GM12878 (cell line): ENCODE results near the gene FBXO3. TPM values are rescaled to one million over a fixed set of nuclear protein-coding genes. Genes with fewer than 3 reads are reported as not detected.

ENCODE experiments used
- ATF3 ChIP-seq: IDR thresholded peaks from 2 replicates; pipeline ENCODE4 v1.6.1; 2011; ENCODE audit warnings: low read depth, mild to moderate bottlenecking, low read length, moderate library complexity, borderline replicate concordance; ENCODE audit errors: extremely low read depth
- ATF7 ChIP-seq: fragments of 450-650 bp; IDR thresholded peaks from 2 replicates; pipeline ENCODE4 v1.6.1; 2016; ENCODE audit warnings: low read depth, mild to moderate bottlenecking
- BCL11A ChIP-seq: IDR thresholded peaks from 2 replicates; pipeline ENCODE4 v1.6.1; 2011; ENCODE audit warnings: low read depth, low read length
- BMI1 ChIP-seq: fragments of 450-650 bp; IDR thresholded peaks from 2 replicates; pipeline ENCODE4 v1.6.1; 2016; ENCODE audit warnings: mild to moderate bottlenecking, moderate library complexity, borderline replicate concordance
- BRCA1 ChIP-seq: IDR thresholded peaks from 2 replicates; pipeline ENCODE4 v1.6.1; 2011; ENCODE audit warnings: low read depth, low read length, improper control_type of control experiment
- CBFB ChIP-seq: IDR thresholded peaks from 2 replicates; pipeline ENCODE4 v1.6.1; 2016; ENCODE audit warnings: antibody characterized with exemption, low read depth
- CREM ChIP-seq: IDR thresholded peaks from 2 replicates; pipeline ENCODE4 v1.6.1; 2014; ENCODE audit warnings: antibody characterized with exemption, low read depth
- FOS ChIP-seq: IDR thresholded peaks from 3 replicates; pipeline ENCODE4 v1.6.1; 2011; ENCODE audit warnings: borderline replicate concordance; ENCODE audit not compliant: insufficient read length; ENCODE audit errors: extremely low read depth
- GABPA ChIP-seq: IDR thresholded peaks from 2 replicates; pipeline ENCODE4 v1.6.1; 2014; ENCODE audit warnings: antibody characterized with exemption, low read depth, mild to moderate bottlenecking, inconsistent platforms
- KAT2A ChIP-seq: conservative IDR thresholded peaks from 2 replicates; pipeline ENCODE4 v1.6.1; 2011; ENCODE audit warnings: low read depth, low read length; ENCODE audit not compliant: control insufficient read depth
- MEF2B ChIP-seq: fragments of 450-650 bp; IDR thresholded peaks from 2 replicates; pipeline ENCODE4 v1.6.1; 2018; ENCODE audit warnings: mild to moderate bottlenecking, moderate library complexity; ENCODE audit not compliant: partially characterized antibody, poor library complexity, severe bottlenecking
- NR2C2 ChIP-seq: IDR thresholded peaks from 2 replicates; pipeline ENCODE4 v1.6.1; 2011; ENCODE audit warnings: borderline replicate concordance, low read depth; ENCODE audit not compliant: control insufficient read depth, insufficient read length
- PRDM15 ChIP-seq: fragments of 450-650 bp; formaldehyde crosslinking; IDR thresholded peaks from 2 replicates; pipeline ENCODE4 v1.4.0; 2020; ENCODE audit warnings: mild to moderate bottlenecking, moderate library complexity
- RELA ChIP-seq: fragments of 450-650 bp; IDR thresholded peaks from 2 replicates; pipeline ENCODE4 v1.8.0; 2014; ENCODE audit warnings: borderline replicate concordance; ENCODE audit not compliant: partially characterized antibody
- RELB ChIP-seq: fragments of 450-650 bp; IDR thresholded peaks from 2 replicates; pipeline ENCODE4 v1.6.1; 2017; ENCODE audit warnings: low read depth, mild to moderate bottlenecking, moderate library complexity
- RFX5 ChIP-seq: IDR thresholded peaks from 2 replicates; pipeline ENCODE4 v1.6.1; 2011; ENCODE audit warnings: low read depth, low read length, improper control_type of control experiment
- RUNX3 ChIP-seq: IDR thresholded peaks from 2 replicates; pipeline ENCODE4 v1.6.1; 2012; ENCODE audit warnings: low read length, inconsistent platforms
- SIX5 ChIP-seq: IDR thresholded peaks from 2 replicates; pipeline ENCODE4 v1.6.1; 2011; ENCODE audit warnings: mild to moderate bottlenecking, low read depth, low read length, moderate library complexity; ENCODE audit not compliant: severe bottlenecking
- SMARCA5 ChIP-seq: fragments of 450-650 bp; IDR thresholded peaks from 2 replicates; pipeline ENCODE4 v1.6.1; 2017; ENCODE audit warnings: mild to moderate bottlenecking
- SUPT20H ChIP-seq: IDR thresholded peaks from 2 replicates; pipeline ENCODE4 v1.6.1; 2011; ENCODE audit warnings: low read depth, mild to moderate bottlenecking, low read length, moderate library complexity, borderline replicate concordance; ENCODE audit not compliant: control insufficient read depth
- TCF12 ChIP-seq: IDR thresholded peaks from 2 replicates; pipeline ENCODE4 v1.6.1; 2011; ENCODE audit warnings: low read depth, mild to moderate bottlenecking, low read length
- ZBED1 ChIP-seq: IDR thresholded peaks from 2 replicates; pipeline ENCODE4 v1.6.1; 2016; ENCODE audit warnings: borderline replicate concordance
- ZNF217 ChIP-seq: fragments of 450-650 bp; IDR thresholded peaks from 2 replicates; pipeline ENCODE4 v1.6.1; 2017; ENCODE audit warnings: antibody characterized with exemption, mild to moderate bottlenecking
- ZZZ3 ChIP-seq: IDR thresholded peaks from 2 replicates; pipeline ENCODE4 v1.6.1; 2011; ENCODE audit warnings: low read depth; ENCODE audit not compliant: control insufficient read depth, insufficient read length
- polyA plus RNA-seq, 11 experiments: library from polyadenylated mRNA; depleted of rRNA in 4 of 11; unstranded in 6 of 11; stranded (reverse) in 5 of 11; fragments of >200 nt; fragmentation: Nextera tagmentation in 4 of 11; fragmentation: Illumina TruSeq in 1 of 11; extraction: Ambion mirVana in 4 of 11; extraction: Trizol in 1 of 11; gene quantifications; 1 replicate in 1 of 11; 2 replicates in 10 of 11; pipeline versions ENCODE4 v1.2.1 to v1.2.3, GENCODE V29; 2011 to 2016; ENCODE audit warnings: inconsistent platforms in 2 of 11, missing spikeins in 2 of 11, low read depth in 1 of 11
- total RNA-seq, 4 experiments: library from RNA; depleted of rRNA in 3 of 4; stranded (reverse); fragments of >200 nt in 3 of 4; fragmentation: Illumina TruSeq in 1 of 4; extraction: Trizol in 1 of 4; gene quantifications; 2 replicates each; pipeline versions ENCODE4 v1.2.1 to v1.2.3, GENCODE V29; 2013 to 2021

Gene FBXO3
- total and polyA plus RNA-seq, 10 of the 15 experiments (the other 5 are each of a cell fraction or from before 2014, with no cell fraction given): 8.9 to 33.4 (median 13.8) TPM

GRCh38 chr11:33692013-33692504 lies 82.3 kb downstream of the FBXO3 start (continued):
- no peak for TF ChIP-seq KAT2A
- peak; percentile 31; the same call in 1 of the 2 replicates for TF ChIP-seq CREM
- no peak for TF ChIP-seq GABPA
- TF ChIP-seq RUNX3: peak; percentile 21; the same call in 1 of the 2 replicates
- TF ChIP-seq FOS: no peak
- no peak for TF ChIP-seq RFX5
- no peak for TF ChIP-seq RELB
- TF ChIP-seq ATF7: peak; percentile 84
- TF ChIP-seq BRCA1: no peak
- TF ChIP-seq BCL11A: no peak
- TF ChIP-seq CBFB: no peak
- no peak for TF ChIP-seq BMI1
- TF ChIP-seq RELA: no peak
- TF ChIP-seq ATF3: no peak
- TF ChIP-seq SUPT20H: no peak
- no peak for TF ChIP-seq PRDM15 (CRISPR knock-in tag)
- TF ChIP-seq ZNF217: no peak
- TF ChIP-seq ZBED1: no peak
- no peak for TF ChIP-seq ZZZ3
- no peak for TF ChIP-seq NR2C2
- TF ChIP-seq SMARCA5: no peak
- TF ChIP-seq TCF12: no peak
- TF ChIP-seq SIX5: no peak
- no peak for TF ChIP-seq MEF2B
